HS-27A (cell line): ENCODE measurements around the gene DNLZ.
"Not testable (repeated sequence)": the region's sequence is repeated elsewhere in the genome, so short reads cannot be mapped to it uniquely, and the experiment has no call there.

Source experiments
- DNase-seq: peaks from one replicate; pipeline ENCODE4 v3.0.0-alpha.2; 2012; ENCODE audit warnings: low read depth, missing footprints

DNLZ gene

GRCh38 chr9:136331030-136331429 lies 32.5 kb downstream of the DNLZ start:
- no peak for DNase-seq

- DNase-seq, result no peak
Measured at GRCh38 chr9:136330406-136330990, 33.0 kb downstream of the DNLZ start.

GRCh38 chr9:136329636-136330405 lies 33.7 kb downstream of the DNLZ start:
- no peak for DNase-seq

GRCh38 chr9:136329211-136329627 lies 34.3 kb downstream of the DNLZ start:
- no peak for DNase-seq

GRCh38 chr9:136328622-136329041 lies 34.9 kb downstream of the DNLZ start:
- no peak for DNase-seq

- DNase-seq, result no peak
Measured at GRCh38 chr9:136328011-136328621, 35.4 kb downstream of the DNLZ start.

- no peak for DNase-seq
Measured at GRCh38 chr9:136327304-136327974, 36.1 kb downstream of the DNLZ start, which contains the start of gene GPSM1. TSS of gene GPSM1 (plus strand) at chr9:136327539. CDS start at chr9:136327696, 157 bp downstream.

- no peak for DNase-seq
Measured at GRCh38 chr9:136326761-136327303, 36.7 kb downstream of the DNLZ start.

- no peak for DNase-seq
Measured at GRCh38 chr9:136326061-136326760, 37.3 kb downstream of the DNLZ start.

- DNase-seq, result no peak
Measured at GRCh38 chr9:136325358-136325757, 38.2 kb downstream of the DNLZ start.

- no peak for DNase-seq
Measured at GRCh38 chr9:136324501-136325300, 38.8 kb downstream of the DNLZ start.

GRCh38 chr9:136323371-136323789 lies 40.2 kb downstream of the DNLZ start:
- no peak for DNase-seq

GRCh38 chr9:136322756-136323330 lies 40.7 kb downstream of the DNLZ start:
- DNase-seq, result no peak

- no peak for DNase-seq
Measured at GRCh38 chr9:136321561-136321960, 42.0 kb downstream of the DNLZ start.

- DNase-seq, result not testable (repeated sequence)
Measured at GRCh38 chr9:136320972-136321371, 42.6 kb downstream of the DNLZ start.

- DNase-seq, result not testable (repeated sequence)
Measured at GRCh38 chr9:136319955-136320354, 43.6 kb downstream of the DNLZ start.

GRCh38 chr9:136319244-136319643 lies 44.3 kb downstream of the DNLZ start:
- not testable (repeated sequence) for DNase-seq

GRCh38 chr9:136318776-136319241 lies 44.7 kb downstream of the DNLZ start:
- no peak for DNase-seq

- DNase-seq, result no peak
Measured at GRCh38 chr9:136318111-136318775, 45.3 kb downstream of the DNLZ start.

GRCh38 chr9:136317695-136318094 lies 45.8 kb downstream of the DNLZ start:
- DNase-seq, result no peak
